GM12873 (cell line): ENCODE measurements around the gene ENOSF1.
A peak's percentile ranks its signal among the peaks of the same experiment; 100 is the strongest.

Source experiments
- CTCF ChIP-seq: IDR thresholded peaks from 2 replicates; pipeline ENCODE4 v1.5.1; 2012; ENCODE audit warnings: low read depth, mild to moderate bottlenecking, moderate library complexity, low read length, control low read depth; ENCODE audit not compliant: insufficient read depth; ENCODE audit errors: missing control alignments

Gene ENOSF1

GRCh38 chr18:713135-713490 lies 683 bp upstream of the ENOSF1 start:
- no peak for TF ChIP-seq CTCF

DNA sequence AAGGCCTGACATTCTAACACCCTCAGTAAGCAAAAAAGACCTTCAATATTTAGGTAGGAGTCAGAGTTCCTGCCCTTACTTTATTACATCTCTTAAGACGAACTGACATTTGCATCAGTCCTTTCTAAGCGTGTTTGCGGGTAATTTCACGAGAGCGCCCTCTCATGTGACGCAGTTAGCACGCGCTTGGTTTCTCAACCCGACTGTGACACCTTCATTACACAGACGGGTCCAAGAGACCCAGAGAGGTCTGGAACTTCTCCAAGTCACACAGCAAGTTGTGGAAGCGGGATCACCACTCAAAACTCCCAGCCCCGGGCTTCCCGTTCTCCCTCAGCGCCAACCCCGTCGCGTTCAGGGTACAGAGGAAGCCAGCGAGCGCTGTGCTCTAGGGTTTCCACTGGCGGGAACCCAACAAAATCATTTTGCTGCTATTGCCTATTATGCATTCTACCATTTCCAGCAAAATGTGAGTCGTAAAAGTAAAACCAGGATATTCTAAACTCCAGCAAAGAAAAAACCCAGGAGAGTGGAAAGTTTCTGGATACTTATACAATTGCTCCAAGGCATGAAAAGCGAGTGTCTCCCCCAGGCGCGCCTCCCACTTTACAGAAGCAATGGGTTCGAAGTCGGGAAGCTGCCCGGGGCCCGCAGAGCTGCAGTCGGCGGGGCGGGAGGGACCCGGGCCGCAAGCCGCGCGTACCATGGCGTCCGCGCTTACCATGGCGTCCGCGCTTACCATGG lies 601 bp downstream of the ENOSF1 start:
- TF ChIP-seq CTCF, result peak; percentile 30

DNA sequence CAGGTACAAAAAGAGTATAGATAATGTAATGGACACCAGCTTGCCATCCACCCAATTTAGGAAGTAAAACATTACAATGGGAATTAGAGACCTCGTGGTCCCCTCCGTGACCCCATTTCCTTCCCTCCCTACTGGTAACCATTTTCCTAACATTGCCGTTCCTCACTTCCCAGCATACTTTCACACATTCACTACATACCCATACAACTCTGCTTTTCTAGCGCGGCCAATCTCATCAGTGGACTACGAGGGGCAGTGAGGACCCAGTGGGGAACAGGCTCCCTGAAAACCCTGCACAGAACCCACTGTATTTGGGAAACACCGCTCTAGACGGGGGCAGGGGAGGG lies 1.1 kb downstream of the ENOSF1 start:
- no peak for TF ChIP-seq CTCF

DNA sequence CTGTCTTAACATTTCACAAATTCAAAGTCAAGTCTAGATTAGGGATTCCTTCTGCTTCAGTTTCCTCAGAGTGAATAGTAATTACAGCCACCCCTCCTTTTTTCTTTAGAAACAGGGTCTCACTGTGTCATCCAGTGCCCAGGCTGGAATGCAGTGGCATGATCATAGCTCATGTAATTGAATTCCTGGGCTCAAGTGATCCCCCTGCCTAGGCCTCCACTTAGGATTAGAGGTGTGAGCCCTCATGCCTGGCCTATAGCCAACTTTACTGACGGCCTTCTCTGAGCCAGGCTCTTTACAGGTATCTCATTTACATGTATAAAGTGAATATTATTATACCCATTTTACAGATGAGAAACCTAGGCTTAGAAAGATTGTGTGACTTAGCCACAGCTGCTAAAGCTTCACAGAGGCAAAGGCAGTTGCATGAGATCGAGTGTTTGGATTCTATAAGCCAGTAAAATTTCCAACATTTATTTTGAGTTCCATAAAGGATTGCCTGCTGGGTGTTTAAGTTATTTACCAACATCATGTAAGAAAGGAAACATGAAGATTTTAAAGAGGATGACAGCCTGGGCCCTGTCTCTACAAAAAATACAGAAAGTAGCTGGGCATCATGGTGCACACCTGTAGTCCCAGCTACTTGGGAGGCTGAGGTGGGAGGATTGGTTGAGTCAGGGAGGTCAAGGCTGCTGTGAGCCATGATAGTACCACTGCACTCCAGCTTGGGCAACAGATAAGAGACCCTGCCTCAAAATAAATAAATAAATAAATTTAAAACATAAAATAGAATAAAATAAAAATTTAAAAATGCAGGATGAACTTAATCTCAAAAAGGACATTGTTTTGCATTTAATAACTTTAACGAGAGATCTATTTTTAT lies 1.8 kb downstream of the ENOSF1 start:
- TF ChIP-seq CTCF, result no peak

DNA sequence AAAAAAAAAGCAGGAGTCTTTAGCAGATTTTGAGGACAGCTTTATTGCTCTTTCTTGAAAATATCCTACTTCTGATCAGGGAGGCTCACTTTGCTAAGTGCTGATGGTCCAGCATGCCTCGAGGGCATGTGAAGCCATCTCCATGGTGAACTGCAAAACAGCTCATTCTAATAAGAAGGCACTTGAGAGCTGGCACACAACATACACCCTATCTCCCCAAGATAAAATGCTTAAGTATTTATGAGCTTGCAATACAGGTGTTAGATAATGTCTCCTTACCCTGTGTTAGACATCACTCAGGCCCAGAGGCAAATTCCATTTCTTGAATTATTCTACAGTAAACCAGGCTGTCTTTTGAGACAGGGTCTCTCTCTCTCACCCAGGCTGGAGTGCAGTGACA lies 2.7 kb downstream of the ENOSF1 start:
- TF ChIP-seq CTCF, result no peak

GRCh38 chr18:708096-708495 lies 4.3 kb downstream of the ENOSF1 start:
- TF ChIP-seq CTCF, result no peak

- no peak for TF ChIP-seq CTCF
These were observed 6.0 kb downstream of the ENOSF1 start for GRCh38 chr18:706405-706804.
